Activated CD8-positive, alpha-beta memory T cell treated with anti-CD3 and anti-CD28 coated beads for 1 hour (primary cell): ENCODE data around the gene RXFP3.
"Not testable (repeated sequence)": the region's sequence is repeated elsewhere in the genome, so short reads cannot be mapped to it uniquely, and the experiment has no call there.

ENCODE experiments used
- DNase-seq, 2 donors: peaks; one replicate each; pipeline ENCODE4 v3.0.0-alpha.2; 2020; ENCODE audit warnings: low read depth in 1 of 2; ENCODE audit errors: extremely low read depth in 1 of 2

RXFP3 gene

DNA sequence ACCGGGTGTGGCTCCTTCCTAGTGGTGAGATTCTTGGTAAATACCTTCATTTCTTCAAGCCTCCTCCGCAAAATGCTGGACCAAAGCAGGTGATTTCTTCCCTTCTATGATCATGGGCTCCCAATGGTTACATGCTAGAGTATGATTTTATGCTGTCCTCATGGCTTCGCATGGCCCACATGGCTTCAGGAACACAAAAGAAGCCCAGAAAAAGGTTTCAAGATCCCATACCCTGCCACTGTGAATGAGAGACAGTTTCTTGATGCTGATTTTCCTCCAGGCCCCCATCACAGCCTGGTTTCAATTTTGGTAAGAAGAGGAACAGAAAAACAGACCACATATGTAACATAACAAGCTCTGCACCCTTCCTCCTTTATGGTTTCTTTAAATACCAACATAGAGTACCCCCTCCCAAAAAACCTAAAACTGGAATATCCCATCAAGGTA lies 2.4 kb upstream of the RXFP3 start:
- no peak for DNase-seq

DNA sequence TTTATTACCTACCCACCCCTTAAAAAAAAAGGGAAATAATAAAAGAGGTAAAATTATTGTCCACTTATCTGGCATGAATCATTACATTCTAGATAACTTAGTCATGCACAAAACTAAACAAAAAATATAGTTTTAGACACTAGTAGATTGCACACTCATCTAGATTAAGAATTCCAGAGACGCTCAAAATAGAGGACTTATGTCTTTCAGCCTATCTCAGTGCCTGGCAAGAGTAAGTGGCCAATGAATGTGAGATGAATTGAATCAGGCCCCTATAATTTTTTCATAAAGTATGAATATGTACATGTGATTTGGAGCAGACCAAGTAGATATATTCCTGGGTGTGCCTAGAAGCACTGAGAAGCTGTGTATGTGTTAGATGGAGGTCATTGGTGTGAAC lies 2.0 kb upstream of the RXFP3 start:
- no peak for DNase-seq

DNA sequence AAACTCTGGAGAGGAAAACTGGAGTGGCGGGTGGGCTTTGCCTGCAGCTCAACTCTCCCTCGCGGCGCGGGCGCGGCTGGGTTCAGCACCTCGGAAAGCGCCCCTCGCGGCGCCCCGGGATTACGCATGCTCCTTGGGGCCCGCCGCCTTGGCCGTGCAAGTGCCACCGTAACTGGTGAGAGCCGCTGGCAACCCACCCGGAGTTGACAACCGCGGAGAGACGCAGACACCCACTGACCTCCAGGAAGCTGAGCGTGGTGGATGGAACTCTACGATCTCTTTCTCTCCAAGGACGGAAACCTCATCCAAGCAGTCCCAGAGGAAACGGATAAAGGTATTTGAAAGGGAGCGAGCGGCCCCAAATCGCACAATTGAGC lies 194 bp upstream of the RXFP3 start:
- DNase-seq, result peak in 1 of 2 donors; percentile 7

DNA sequence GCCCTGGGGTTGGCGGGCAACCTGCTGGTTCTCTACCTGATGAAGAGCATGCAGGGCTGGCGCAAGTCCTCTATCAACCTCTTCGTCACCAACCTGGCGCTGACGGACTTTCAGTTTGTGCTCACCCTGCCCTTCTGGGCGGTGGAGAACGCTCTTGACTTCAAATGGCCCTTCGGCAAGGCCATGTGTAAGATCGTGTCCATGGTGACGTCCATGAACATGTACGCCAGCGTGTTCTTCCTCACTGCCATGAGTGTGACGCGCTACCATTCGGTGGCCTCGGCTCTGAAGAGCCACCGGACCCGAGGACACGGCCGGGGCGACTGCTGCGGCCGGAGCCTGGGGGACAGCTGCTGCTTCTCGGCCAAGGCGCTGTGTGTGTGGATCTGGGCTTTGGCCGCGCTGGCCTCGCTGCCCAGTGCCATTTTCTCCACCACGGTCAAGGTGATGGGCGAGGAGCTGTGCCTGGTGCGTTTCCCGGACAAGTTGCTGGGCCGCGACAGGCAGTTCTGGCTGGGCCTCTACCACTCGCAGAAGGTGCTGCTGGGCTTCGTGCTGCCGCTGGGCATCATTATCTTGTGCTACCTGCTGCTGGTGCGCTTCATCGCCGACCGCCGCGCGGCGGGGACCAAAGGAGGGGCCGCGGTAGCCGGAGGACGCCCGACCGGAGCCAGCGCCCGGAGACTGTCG lies 976 bp downstream of the RXFP3 start:
- no peak for DNase-seq

DNA sequence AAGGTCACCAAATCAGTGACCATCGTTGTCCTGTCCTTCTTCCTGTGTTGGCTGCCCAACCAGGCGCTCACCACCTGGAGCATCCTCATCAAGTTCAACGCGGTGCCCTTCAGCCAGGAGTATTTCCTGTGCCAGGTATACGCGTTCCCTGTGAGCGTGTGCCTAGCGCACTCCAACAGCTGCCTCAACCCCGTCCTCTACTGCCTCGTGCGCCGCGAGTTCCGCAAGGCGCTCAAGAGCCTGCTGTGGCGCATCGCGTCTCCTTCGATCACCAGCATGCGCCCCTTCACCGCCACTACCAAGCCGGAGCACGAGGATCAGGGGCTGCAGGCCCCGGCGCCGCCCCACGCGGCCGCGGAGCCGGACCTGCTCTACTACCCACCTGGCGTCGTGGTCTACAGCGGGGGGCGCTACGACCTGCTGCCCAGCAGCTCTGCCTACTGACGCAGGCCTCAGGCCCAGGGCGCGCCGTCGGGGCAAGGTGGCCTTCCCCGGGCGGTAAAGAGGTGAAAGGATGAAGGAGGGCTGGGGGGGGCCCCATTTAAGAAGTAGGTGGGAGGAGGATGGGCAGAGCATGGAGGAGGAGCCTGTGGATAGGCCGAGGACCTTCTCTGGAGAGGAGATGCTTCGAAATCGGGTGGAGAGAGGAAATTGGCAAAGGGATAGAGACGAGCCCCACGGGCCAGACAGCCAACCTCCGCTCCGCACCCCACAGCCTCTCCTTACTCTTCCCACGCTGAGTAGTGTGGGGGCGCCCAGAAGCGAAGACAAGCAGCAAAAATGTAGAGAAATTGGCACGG lies 1.7 kb downstream of the RXFP3 start:
- no peak for DNase-seq

DNA sequence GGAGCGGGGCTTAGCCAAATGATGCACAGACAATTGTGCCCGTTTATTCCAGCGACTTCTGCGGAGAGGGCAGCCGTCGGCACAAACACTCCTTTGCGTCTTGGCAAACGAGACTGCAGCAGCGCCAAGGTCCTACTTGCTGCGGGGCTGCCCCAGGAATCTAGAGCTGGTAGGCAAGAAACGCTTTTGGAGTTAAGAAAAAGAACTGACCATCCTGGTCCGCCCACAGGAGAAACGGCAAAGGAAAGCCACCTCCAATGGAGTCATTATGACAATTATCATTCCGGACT lies 2.3 kb downstream of the RXFP3 start:
- no peak for DNase-seq

DNA sequence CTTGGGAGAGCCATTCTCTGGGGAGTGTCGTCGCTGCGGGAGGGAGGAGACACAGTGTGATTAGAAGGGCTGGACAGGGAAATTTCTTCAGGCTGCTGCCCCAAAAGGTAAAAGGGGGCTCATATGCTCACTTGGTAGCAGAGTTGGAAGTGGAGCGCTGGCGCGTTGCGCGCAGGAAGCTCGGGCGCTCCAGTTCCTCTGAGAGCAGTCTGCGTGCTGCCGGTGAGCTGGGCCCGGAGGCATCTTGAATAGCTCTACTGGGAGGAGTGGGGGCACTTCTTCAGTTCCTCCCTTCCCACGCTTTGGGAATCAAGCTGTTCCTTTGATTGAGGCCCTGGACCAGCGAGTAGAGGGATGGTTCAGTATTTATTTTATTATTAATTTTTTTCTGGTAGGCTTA lies 2.7 kb downstream of the RXFP3 start:
- no peak for DNase-seq

DNA sequence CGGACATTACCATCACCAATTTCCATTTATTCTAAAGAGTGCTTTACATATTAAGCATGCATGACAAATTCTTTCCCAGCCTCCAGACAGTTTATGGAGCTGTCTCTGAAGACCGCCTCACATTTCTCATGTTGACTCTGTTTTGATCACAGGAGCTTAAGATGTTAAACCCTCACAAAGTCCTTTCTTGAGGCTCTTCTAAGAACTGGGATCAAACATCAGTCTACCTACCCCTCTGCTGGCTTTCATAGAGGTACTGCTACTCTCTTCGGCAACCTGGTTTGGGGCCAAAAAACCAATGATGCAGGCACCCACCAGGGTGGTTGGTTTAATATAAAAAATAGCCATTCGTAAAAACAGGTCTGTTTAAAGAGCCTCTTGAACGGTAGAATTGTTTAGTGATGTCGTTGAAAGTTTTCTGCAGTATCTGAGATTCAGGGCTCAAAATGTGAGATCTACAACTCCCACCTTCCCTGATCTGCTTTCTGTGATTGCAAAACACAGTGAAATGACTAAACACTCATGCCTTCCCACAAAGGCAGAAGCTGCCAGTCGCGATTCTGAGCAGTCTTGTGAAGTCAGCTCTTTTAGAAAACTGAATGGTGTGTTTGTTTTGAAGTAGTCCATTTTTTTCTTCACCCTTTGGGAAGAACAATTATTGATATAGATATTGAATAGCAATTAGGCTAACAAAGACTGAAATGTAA lies 3.5 kb downstream of the RXFP3 start:
- no peak for DNase-seq

DNA sequence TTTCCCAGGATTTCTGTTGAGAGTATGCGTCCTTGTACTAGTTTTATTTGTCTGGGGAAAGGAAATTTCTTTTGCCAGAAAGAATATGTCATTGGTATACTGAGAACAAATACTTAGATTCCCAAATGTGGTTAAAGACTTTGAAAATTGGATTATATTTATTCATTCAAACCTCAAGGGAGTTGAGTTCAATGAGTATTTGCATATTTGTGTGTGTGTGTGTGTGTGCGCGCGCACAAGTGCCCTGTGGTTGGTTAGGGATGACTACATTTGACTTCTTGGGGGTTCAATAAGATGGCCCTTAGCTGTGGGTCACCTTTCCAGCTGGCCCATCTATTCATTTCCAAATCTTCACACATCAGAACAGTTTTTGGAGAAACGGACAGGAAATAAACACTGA lies 4.9 kb downstream of the RXFP3 start:
- DNase-seq, result no peak

DNA sequence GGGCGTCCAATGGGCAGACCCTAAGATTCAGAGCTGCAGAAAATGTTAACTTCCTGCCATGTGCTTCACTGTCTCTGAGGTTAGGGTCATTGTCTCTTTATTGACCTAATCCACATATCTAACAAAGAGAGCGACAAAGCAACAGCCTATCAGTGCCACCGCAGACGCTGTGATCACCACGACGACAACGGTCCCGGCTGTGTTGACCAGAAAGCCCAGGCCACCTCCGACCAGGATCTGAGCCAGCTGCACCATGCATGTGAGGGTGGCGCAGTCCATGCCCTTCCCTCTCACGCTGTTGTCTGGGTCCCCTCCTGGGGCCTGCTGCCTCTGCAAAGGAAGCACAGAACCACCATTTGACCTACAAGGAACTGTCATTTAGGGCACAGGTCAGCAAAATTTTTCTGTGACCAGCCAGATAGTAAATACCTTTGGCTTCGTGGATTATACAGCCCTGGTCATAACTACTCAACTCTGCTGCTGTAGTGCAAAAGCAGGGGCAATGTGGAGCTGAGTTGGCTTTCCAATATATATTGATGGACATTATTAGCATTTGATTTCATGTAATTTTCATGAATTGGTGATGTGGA lies 8.5 kb downstream of the RXFP3 start:
- DNase-seq, result no peak

DNA sequence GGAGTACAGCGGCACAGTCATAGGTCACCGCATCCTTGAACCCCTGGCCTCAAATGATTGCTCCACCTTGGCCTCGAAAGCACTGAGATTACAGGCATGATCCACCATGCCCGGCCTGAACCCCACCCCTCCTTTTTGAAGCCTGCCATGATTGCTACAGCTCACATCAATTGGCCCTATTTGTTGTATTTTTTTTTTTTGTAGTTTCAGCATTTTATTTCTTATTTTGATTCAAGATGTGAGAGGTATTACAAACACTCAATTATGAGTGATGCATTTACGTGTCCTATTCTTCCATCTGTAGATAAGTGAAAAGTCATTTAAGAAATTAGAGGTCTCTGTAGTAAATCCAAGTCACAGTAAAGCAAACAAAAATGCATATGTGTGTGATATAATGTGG lies 16.0 kb downstream of the RXFP3 start:
- not testable (repeated sequence) for DNase-seq

DNA sequence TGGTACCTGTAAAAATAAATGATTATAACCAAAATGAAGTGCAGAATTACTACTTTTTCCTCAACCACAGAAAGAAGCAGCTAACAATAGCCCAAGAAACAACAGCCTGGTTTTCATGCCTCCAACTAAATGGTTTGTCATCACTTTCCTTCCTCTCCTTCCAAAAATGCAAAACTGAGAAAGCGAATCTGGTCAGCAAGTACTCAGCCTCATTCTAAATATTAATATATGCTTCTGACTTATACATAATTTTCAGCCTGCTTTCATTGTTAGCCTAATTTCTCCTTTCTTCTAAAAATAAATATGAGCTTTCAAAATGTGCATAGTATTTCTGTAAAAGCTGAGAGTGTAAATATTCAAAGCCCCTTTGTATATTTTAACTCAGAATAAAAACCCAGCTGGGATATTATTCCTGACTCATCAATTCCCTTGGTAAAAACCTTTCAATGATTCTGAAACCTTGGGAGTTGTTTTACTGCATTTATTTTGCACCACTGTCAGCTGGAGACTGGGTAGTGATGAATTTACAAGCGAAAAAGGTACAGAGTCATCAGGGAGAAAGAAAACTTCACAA lies 21.5 kb downstream of the RXFP3 start:
- DNase-seq, result no peak

DNA sequence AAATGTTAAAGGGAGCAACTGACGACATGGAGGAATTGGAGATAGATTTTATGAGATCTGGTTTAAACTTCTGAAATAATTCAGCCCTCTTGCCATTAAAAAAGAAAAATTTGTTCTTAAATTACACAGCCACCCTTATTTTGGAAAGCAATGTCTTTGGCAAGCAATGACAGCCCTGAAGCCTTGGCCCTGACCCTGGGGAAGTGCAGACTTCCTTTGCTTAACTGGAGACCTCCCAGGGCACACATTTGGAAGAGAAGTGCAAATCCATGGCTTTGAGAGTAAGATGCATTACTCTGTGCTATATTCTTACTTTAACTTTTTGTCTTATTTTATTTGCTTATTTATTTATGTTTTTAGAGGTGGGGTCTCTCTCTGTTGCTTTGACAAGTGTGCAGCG lies 22.0 kb downstream of the RXFP3 start:
- no peak for DNase-seq

DNA sequence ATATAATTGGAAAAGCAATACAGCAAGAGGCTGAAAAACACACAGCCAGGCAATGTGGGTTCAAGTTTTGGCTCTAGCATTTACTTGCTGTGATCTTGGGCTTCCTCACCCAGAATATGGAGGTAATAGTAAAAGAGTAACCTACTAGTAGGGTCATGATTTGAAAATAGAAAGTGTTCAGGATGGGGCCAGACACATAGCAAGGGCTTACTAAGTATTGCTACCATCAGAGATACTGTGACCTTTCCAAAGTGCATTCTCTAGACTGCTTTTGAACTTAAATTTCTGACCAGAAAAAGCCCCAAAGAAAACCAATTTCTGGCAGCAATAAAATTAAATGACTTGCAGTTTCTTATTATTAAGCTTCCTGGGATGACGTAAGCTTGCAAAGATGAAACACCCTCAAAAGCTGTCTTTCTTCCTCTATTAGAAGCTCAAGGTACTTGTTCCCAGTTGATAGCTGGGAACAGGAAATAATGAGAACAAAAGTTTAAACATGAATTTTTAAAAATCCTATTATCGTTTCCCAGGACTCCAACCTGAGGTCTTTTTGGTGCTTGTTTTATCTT lies 28.0 kb downstream of the RXFP3 start:
- DNase-seq, result no peak

DNA sequence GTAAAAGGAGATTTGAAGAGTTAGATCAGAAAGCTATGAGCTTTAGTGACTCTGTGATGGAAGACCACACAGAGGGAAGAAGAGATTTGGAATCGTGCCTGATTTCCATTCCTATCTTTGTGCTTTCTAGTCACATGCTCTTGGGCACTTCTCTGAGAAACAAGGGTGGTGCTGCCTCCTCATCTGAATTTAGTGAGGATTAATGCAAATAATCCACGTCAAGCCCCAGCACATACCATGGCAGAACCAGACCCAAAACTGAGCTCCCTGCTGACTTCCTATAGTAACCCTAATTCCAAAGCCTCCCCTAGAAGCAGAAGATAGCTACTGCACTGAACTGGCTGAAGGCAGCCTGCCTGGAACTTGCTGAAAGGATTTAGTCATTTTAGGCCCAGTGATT lies 30.6 kb downstream of the RXFP3 start:
- no peak for DNase-seq

DNA sequence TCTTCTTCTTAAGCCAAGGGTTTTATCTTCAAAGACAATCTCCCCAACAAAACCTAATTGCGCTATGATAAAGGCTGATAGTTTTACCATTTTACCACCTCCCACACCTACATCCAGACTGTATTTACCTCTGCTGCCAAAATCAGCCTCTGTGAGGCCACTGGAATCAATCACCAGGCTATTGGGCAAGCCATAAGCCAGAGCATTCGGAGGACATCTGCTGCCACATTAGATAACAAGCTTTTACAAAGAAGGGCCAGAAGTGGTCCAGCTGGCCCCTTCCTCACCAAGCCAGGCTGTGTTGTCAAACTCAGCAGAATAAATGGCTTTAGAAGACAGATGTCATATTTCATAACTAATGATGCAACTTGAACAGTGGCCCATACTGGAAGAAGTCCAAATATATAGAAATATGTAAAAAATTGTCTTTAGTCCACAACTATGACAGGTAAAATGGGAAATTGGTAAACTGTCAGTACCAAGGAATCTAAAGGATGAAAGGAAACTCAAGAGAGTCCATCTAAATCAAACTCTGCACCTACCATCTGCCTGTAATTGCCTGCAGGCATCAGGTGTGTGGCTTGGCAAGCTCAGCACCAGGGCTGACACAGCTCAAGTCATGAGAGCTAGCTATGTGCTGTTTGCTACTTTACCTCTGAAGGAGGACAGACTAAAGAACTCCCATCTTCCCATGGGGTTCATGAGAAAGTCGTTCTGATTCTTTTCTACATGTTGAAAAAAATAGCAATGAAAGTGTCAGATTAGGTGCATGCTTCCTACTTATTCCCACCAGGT lies 32.2 kb downstream of the RXFP3 start:
- no peak for DNase-seq

DNA sequence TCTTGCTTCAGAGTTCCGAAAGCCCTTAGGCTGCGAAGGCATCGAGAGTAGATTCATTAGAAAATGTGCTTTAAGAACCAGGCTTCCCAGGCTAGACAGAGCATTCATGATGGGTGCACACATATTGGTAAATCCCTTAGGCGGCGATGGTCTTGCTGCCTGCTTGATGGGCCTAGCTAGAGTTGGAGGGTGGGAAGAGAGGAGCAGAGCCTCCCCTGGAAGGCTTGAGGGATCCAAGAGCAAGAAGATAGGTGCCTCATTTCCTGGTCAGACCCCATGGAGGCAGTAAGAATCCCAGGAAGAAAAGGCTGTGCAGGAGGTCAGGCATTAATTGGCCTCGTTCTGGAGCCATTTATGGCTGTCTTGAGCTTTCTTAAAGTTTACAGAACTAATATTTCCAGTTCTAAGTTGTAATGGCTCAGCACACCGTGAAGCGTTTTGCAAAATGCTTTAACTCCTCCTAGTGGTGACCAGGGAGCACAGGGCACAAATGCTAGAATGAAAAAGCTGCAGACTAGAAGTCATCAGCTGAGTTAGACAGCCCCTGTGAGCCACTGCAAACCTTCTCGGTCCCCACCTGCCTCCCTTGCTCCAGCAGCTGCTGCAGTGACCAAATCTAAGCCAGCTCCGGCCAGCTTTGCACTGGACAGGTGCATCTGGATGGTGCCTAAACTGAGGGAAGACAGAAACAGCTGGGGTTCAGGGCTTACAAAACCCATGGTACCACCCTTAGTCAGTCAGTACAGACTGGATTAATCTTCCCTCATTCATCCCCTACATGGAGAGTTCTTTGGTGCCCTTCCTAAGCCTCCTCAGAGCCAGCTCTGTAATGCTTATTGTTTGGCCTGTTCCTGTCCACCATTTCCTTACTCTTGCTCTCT lies 33.6 kb downstream of the RXFP3 start:
- no peak for DNase-seq

DNA sequence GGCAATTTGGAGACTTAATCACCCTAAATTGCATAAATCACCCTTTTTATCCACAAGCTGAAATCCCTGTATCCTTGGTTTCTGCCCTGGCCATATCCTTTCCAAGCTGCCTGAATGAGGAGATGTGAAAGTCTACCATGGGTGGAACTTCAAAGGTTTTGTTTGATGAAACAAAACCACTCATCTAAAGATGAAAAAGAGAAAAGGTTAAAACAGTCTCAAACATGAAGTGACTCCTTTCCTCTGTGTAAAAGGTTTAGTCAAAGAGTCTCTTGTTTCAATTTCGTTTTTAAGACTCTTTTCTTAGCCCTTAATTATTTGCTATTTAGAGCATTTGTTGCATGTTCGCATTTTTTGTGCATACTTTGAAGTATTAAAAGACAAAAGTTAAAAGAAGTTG lies 37.1 kb downstream of the RXFP3 start:
- DNase-seq, result no peak

DNA sequence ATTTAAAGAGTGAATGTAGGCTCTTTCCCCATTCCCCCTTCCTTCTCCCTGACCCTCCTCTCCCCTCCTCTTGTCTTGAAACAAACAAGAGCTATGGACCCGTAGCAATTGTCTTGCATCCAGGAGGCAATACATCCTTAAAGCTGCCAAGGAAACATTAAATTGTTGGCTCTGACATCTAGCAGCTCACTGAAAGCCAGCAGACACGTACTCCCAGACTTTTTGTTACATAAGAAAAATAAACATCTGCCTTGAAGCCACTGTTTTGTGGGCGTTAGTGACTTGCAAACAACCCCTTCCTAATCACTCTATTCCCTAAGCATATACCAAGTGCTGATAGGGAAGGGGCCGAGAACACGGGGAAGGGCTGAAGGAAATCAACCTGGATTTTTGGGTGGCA lies 39.7 kb downstream of the RXFP3 start:
- no peak for DNase-seq
